Skeletal muscle tissue (tissue), 4 donors: ENCODE measurements around the gene GNAI2. TPM values are rescaled to one million over a fixed set of nuclear protein-coding genes. Genes with fewer than 3 reads are reported as not detected.
"Not testable (repeated sequence)": the region's sequence is repeated elsewhere in the genome, so short reads cannot be mapped to it uniquely, and the experiment has no call there.

Experiments
- H3K27ac ChIP-seq: one replicate; pipeline ENCODE4 v1.7.0; 2013; ENCODE audit warnings: mild to moderate bottlenecking, low read depth, low read length, inconsistent platforms
- H3K27me3 ChIP-seq, 3 donors: one replicate each; pipeline ENCODE4 v1.7.0; 2013; ENCODE audit warnings: low read length in 3 of 3; ENCODE audit not compliant: control insufficient read depth in 3 of 3, insufficient read depth in 3 of 3
- H3K36me3 ChIP-seq, 3 donors: one replicate each; pipeline ENCODE4 v1.7.0; 2013; ENCODE audit warnings: low read length in 3 of 3; ENCODE audit not compliant: control insufficient read depth in 3 of 3, insufficient read depth in 3 of 3
- H3K4me1 ChIP-seq, 3 donors: one replicate each; pipeline ENCODE4 v1.7.0; 2013; ENCODE audit warnings: low read length in 3 of 3, mild to moderate bottlenecking in 3 of 3; ENCODE audit not compliant: control insufficient read depth in 3 of 3, insufficient read depth in 3 of 3
- H3K4me3 ChIP-seq, 3 donors: one replicate each; pipeline ENCODE4 v1.7.0; 2013; ENCODE audit warnings: low read length in 3 of 3
- H3K9ac ChIP-seq, 3 donors: one replicate each; pipeline ENCODE4 v1.7.0; 2013; ENCODE audit warnings: low read length in 3 of 3, mild to moderate bottlenecking in 3 of 3, moderate library complexity in 2 of 3, low read depth in 1 of 3
- H3K9me3 ChIP-seq, 3 donors: one replicate each; pipeline ENCODE4 v1.7.0; 2013; ENCODE audit warnings: low read length in 3 of 3; ENCODE audit not compliant: control insufficient read depth in 3 of 3
- total RNA-seq: library from RNA; depleted of rRNA; stranded (reverse); fragments of >200 nt; gene quantifications from one replicate; pipeline ENCODE4 v1.2.3, GENCODE V29; 2014
- donor health status: Osteomylitis.

The GNAI2 gene
- total RNA-seq, 1 donor from 2014 or later, result 78.8 TPM

- peak overlapping the region; percentile 93 for H3K27ac ChIP-seq
- H3K4me1 ChIP-seq, result peaks cover 11 to 23% (median 20%) of the 10 kb centered on the region in 3 donors
- peaks cover 0 to 7% (median 0%) of the 10 kb centered on the region in 3 donors for H3K27me3 ChIP-seq
- H3K36me3 ChIP-seq, result no peaks in the 10 kb centered on the region
- peak overlapping the region; percentile 61 to 90 (median 74) for H3K4me3 ChIP-seq
- peak overlapping the region; percentile 76 to 94 (median 86) for H3K9ac ChIP-seq
- no peaks in the 10 kb centered on the region for H3K9me3 ChIP-seq
Measured at GRCh38 chr3:50279255-50280016, 43.4 kb downstream of the GNAI2 start.

- not testable (repeated sequence) for H3K9ac ChIP-seq, H3K27me3 ChIP-seq, H3K27ac ChIP-seq, H3K9me3 ChIP-seq, H3K4me3 ChIP-seq
- peaks cover 6 to 14% (median 10%) of the 10 kb centered on the region in 3 donors for H3K4me1 ChIP-seq
- peaks cover 25 to 31% (median 27%) of the 10 kb centered on the region in 3 donors for H3K36me3 ChIP-seq
Measured at GRCh38 chr3:50284121-50284520, 48.1 kb downstream of the GNAI2 start.

- Histone ChIP-seq H3K4me1 (peaks cover 11 to 23% (median 15%) of the 10 kb centered on the region in 3 donors), H3K36me3 (peaks cover 38 to 46% (median 40%) of the 10 kb centered on the region in 3 donors), H3K27me3 (no peaks in the 10 kb centered on the region), H3K9ac (peak overlapping the region in 1 of 3 donors; percentile 33), H3K9me3 (no peaks in the 10 kb centered on the region), H3K27ac (no peak overlapping the region), H3K4me3 (no peak overlapping the region)
Measured at GRCh38 chr3:50286322-50287227, 50.6 kb downstream of the GNAI2 start.

GRCh38 chr3:50287262-50287661, 51.3 kb downstream of the GNAI2 start:
- H3K27ac ChIP-seq, result no peak overlapping the region
- H3K9me3 ChIP-seq, result no peaks in the 10 kb centered on the region
- H3K27me3 ChIP-seq, result no peaks in the 10 kb centered on the region
- no peak overlapping the region for H3K4me3 ChIP-seq
- peaks cover 38 to 46% (median 40%) of the 10 kb centered on the region in 3 donors for H3K36me3 ChIP-seq
- H3K9ac ChIP-seq, result peak overlapping the region in 1 of 3 donors; percentile 33
- H3K4me1 ChIP-seq, result peaks cover 13 to 26% (median 18%) of the 10 kb centered on the region in 3 donors

GRCh38 chr3:50288387-50289007, 52.5 kb downstream of the GNAI2 start:
- peak overlapping the region in 1 of 3 donors; percentile 25 for H3K9ac ChIP-seq
- no peaks in the 10 kb centered on the region for H3K27me3 ChIP-seq
- no peak overlapping the region for H3K4me3 ChIP-seq
- no peaks in the 10 kb centered on the region for H3K9me3 ChIP-seq
- H3K27ac ChIP-seq, result no peak overlapping the region
- peaks cover 38 to 46% (median 40%) of the 10 kb centered on the region in 3 donors for H3K36me3 ChIP-seq
- peaks cover 23 to 36% (median 28%) of the 10 kb centered on the region in 3 donors for H3K4me1 ChIP-seq

- H3K9me3 ChIP-seq, result no peaks in the 10 kb centered on the region
- H3K4me1 ChIP-seq, result peaks cover 26 to 38% (median 32%) of the 10 kb centered on the region in 3 donors
- H3K27ac ChIP-seq, result no peak overlapping the region
- no peak overlapping the region for H3K4me3 ChIP-seq
- H3K27me3 ChIP-seq, result no peaks in the 10 kb centered on the region
- peaks cover 38 to 46% (median 40%) of the 10 kb centered on the region in 3 donors for H3K36me3 ChIP-seq
- H3K9ac ChIP-seq, result no peak overlapping the region
Measured at GRCh38 chr3:50289130-50289529, 53.1 kb downstream of the GNAI2 start.

- H3K27ac ChIP-seq, result no peak overlapping the region
- H3K4me1 ChIP-seq, result peaks cover 26 to 38% (median 32%) of the 10 kb centered on the region in 3 donors
Measured at GRCh38 chr3:50290161-50290641, 54.2 kb downstream of the GNAI2 start.

GRCh38 chr3:50292159-50293078, 56.4 kb downstream of the GNAI2 start, which contains the start of gene IFRD2:
TSS of gene IFRD2 (minus strand) at chr3:50292429. CDS start at chr3:50292274, 155 bp downstream.
- H3K36me3 ChIP-seq, result peaks cover 24 to 36% (median 28%) of the 10 kb centered on the region in 3 donors
- H3K27me3 ChIP-seq, result no peaks in the 10 kb centered on the region
- peak within 1 kb of the TSS; percentile 97 for H3K27ac ChIP-seq
- H3K4me3 ChIP-seq, result peak within 1 kb of the TSS; percentile 85 to 91 (median 90)
- H3K9me3 ChIP-seq, result no peaks in the 10 kb centered on the region
- peaks cover 23 to 35% (median 24%) of the 10 kb centered on the region in 3 donors for H3K4me1 ChIP-seq
- H3K9ac ChIP-seq, result peak within 1 kb of the TSS; percentile 87 to 98 (median 92)

More at GRCh38 chr3:50290161-50290641, 54.2 kb downstream of the GNAI2 start:
- Histone ChIP-seq H3K27me3 (no peaks in the 10 kb centered on the region), H3K36me3 (peaks cover 38 to 46% (median 40%) of the 10 kb centered on the region in 3 donors), H3K9ac (peak overlapping the region in 1 of 3 donors; percentile 25), H3K9me3 (no peaks in the 10 kb centered on the region), H3K4me3 (no peak overlapping the region)
